CD8-positive, alpha-beta memory T cell (primary cell): Measurements from ENCODE around the gene RAD51AP1. TPM values are rescaled to one million over a fixed set of nuclear protein-coding genes. Genes with fewer than 3 reads are reported as not detected.

Experiments used
- CTCF ChIA-PET: fragments of 350-600 bp; sonication (Branson Sonifier 250); formaldehyde crosslinking; loops from one replicate; lab custom pipeline; 2021; ENCODE audit warnings: antibody characterized with exemption; lab: Charles Lee
- POLR2A ChIA-PET: fragments of 350-600 bp; sonication (Branson Sonifier 250); formaldehyde crosslinking; loops from one replicate; lab custom pipeline; 2021; ENCODE audit warnings: antibody characterized with exemption; lab: Charles Lee
- DNase-seq, 5 donors: peaks; one replicate each; pipeline versions ENCODE4 v3.0.0 to v3.0.0-alpha.2; 2020 to 2022; ENCODE audit warnings: mixed read lengths in 1 of 5
- H3K27ac ChIP-seq: one replicate; pipeline ENCODE4 v1.7.0; 2013; ENCODE audit warnings: low read depth, mild to moderate bottlenecking, low read length, moderate library complexity
- H3K27me3 ChIP-seq: 2 replicates; pipeline ENCODE4 v1.7.0; 2013; ENCODE audit warnings: low read length, mild to moderate bottlenecking; ENCODE audit not compliant: insufficient read depth, poor library complexity, severe bottlenecking
- H3K36me3 ChIP-seq: 2 replicates; pipeline ENCODE4 v1.7.0; 2013; ENCODE audit warnings: mild to moderate bottlenecking, low read length, moderate library complexity; ENCODE audit not compliant: insufficient read depth
- H3K4me1 ChIP-seq: 2 replicates; pipeline ENCODE4 v1.7.0; 2013; ENCODE audit warnings: mild to moderate bottlenecking, low read length, moderate library complexity; ENCODE audit not compliant: insufficient read depth
- H3K4me3 ChIP-seq: 2 replicates; pipeline ENCODE4 v1.7.0; 2013; ENCODE audit warnings: mild to moderate bottlenecking, low read length
- H3K9me3 ChIP-seq: 2 replicates; pipeline ENCODE4 v1.7.0; 2013; ENCODE audit warnings: mild to moderate bottlenecking, low read length
- H3K27ac Mint-ChIP-seq, 8 donors: one replicate each; pipeline ENCODE4 v1.8.0; 2020 to 2021; ENCODE audit warnings: mixed read lengths in 8 of 8, mild to moderate bottlenecking in 6 of 8, inconsistent platforms in 3 of 8, moderate library complexity in 3 of 8
- H3K27me3 Mint-ChIP-seq, 2 donors: one replicate each; pipeline ENCODE4 v1.8.0; 2020 to 2021; ENCODE audit warnings: mixed read lengths in 2 of 2, mild to moderate bottlenecking in 1 of 2, moderate library complexity in 1 of 2
- H3K36me3 Mint-ChIP-seq, 3 donors: one replicate each; pipeline ENCODE4 v1.8.0; 2020 to 2021; ENCODE audit warnings: mixed read lengths in 3 of 3, inconsistent platforms in 1 of 3, mild to moderate bottlenecking in 1 of 3
- H3K4me1 Mint-ChIP-seq, 3 donors: one replicate each; pipeline ENCODE4 v1.8.0; 2020 to 2021; ENCODE audit warnings: mixed read lengths in 3 of 3, inconsistent platforms in 1 of 3, mild to moderate bottlenecking in 1 of 3
- H3K4me3 Mint-ChIP-seq, 7 donors: one replicate each; pipeline ENCODE4 v1.8.0; 2020 to 2021; ENCODE audit warnings: mixed read lengths in 7 of 7, mild to moderate bottlenecking in 6 of 7, moderate library complexity in 4 of 7, inconsistent platforms in 2 of 7
- H3K9me3 Mint-ChIP-seq, 5 donors: one replicate each; pipeline ENCODE4 v1.8.0; 2020 to 2022; ENCODE audit warnings: mixed read lengths in 5 of 5, mild to moderate bottlenecking in 3 of 5, moderate library complexity in 2 of 5, inconsistent platforms in 1 of 5
- polyA plus RNA-seq: library from polyadenylated mRNA; unstranded; fragments of 300-500 nt; fragmentation: Illumina TruSeq; gene quantifications from one replicate; pipeline ENCODE4 v1.2.3, GENCODE V29; 2021
- total RNA-seq, 2 experiments: library from RNA; stranded (reverse); gene quantifications; one replicate each; pipeline ENCODE4 v1.2.3, GENCODE V29; 2021

The RAD51AP1 gene
- total and polyA plus RNA-seq, 3 experiments from 2014 or later = 1.6 to 29.5 (median 28.4) TPM

GRCh38 chr12:4586500-4586899, 47.8 kb downstream of the RAD51AP1 start:
- peaks cover 9 to 30% of the 10 kb centered on the region in 2 donors for H3K27me3 Mint-ChIP-seq
- ChIA-PET POLR2A (no interaction called here), CTCF (interaction anchor here (1.3 kb wide), 1 partner anchor 18 kb away, joined by 7 read pairs; no protein-coding TSS in a partner anchor)
- Histone ChIP-seq H3K27ac (no peak overlapping the region), H3K36me3 (no peaks in the 10 kb centered on the region), H3K9me3 (no peaks in the 10 kb centered on the region), H3K4me1 (no peaks in the 10 kb centered on the region), H3K27me3 (no peaks in the 10 kb centered on the region), H3K4me3 (no peak overlapping the region)
- no peak overlapping the region for H3K4me3 Mint-ChIP-seq
- H3K27ac Mint-ChIP-seq = no peak overlapping the region
- H3K9me3 Mint-ChIP-seq = no peaks in the 10 kb centered on the region
- no peaks in the 10 kb centered on the region for H3K4me1 Mint-ChIP-seq
- H3K36me3 Mint-ChIP-seq = peaks cover 0 to 3% (median 0%) of the 10 kb centered on the region in 3 donors
- no peak for DNase-seq

- H3K27me3 ChIP-seq = no peaks in the 10 kb centered on the region
- POLR2A ChIA-PET = no interaction called here
- H3K36me3 Mint-ChIP-seq = peaks cover 0 to 3% (median 0%) of the 10 kb centered on the region in 3 donors
These were observed 48.4 kb downstream of the RAD51AP1 start for GRCh38 chr12:4587108-4587507.

GRCh38 chr12:4588916-4589315, 50.2 kb downstream of the RAD51AP1 start:
- POLR2A ChIA-PET = no interaction called here
- H3K9me3 Mint-ChIP-seq = no peaks in the 10 kb centered on the region

More at GRCh38 chr12:4587108-4587507, 48.4 kb downstream of the RAD51AP1 start:
- no peaks in the 10 kb centered on the region for H3K9me3 ChIP-seq
- CTCF ChIA-PET = no interaction called here
- no peak overlapping the region for H3K27ac Mint-ChIP-seq
- H3K4me3 ChIP-seq = no peak overlapping the region
- H3K4me1 Mint-ChIP-seq = no peaks in the 10 kb centered on the region
- no peaks in the 10 kb centered on the region for H3K4me1 ChIP-seq
- no peak overlapping the region for H3K27ac ChIP-seq
- DNase-seq = no peak
- H3K27me3 Mint-ChIP-seq = peaks cover 9 to 30% of the 10 kb centered on the region in 2 donors
- no peaks in the 10 kb centered on the region for H3K9me3 Mint-ChIP-seq
- no peaks in the 10 kb centered on the region for H3K36me3 ChIP-seq
- H3K4me3 Mint-ChIP-seq = no peak overlapping the region

GRCh38 chr12:4589941-4590340, 51.3 kb downstream of the RAD51AP1 start:
- CTCF ChIA-PET = no interaction called here
- H3K36me3 Mint-ChIP-seq = peaks cover 0 to 3% (median 0%) of the 10 kb centered on the region in 3 donors

More at GRCh38 chr12:4588916-4589315, 50.2 kb downstream of the RAD51AP1 start:
- Histone ChIP-seq H3K4me3 (no peak overlapping the region), H3K9me3 (no peaks in the 10 kb centered on the region), H3K27me3 (no peaks in the 10 kb centered on the region), H3K27ac (no peak overlapping the region), H3K4me1 (no peaks in the 10 kb centered on the region), H3K36me3 (no peaks in the 10 kb centered on the region)
- Mint-ChIP-seq H3K36me3 (peaks cover 0 to 3% (median 0%) of the 10 kb centered on the region in 3 donors), H3K4me1 (no peaks in the 10 kb centered on the region), H3K27me3 (peaks cover 7 to 21% of the 10 kb centered on the region in 2 donors), H3K27ac (no peak overlapping the region), H3K4me3 (no peak overlapping the region)
- DNase-seq = no peak
- CTCF ChIA-PET = no interaction called here

GRCh38 chr12:4591180-4591687, 52.5 kb downstream of the RAD51AP1 start:
- H3K9me3 Mint-ChIP-seq = no peaks in the 10 kb centered on the region
- H3K36me3 Mint-ChIP-seq = peaks cover 0 to 3% (median 0%) of the 10 kb centered on the region in 3 donors
- H3K4me1 Mint-ChIP-seq = no peaks in the 10 kb centered on the region
- H3K36me3 ChIP-seq = no peaks in the 10 kb centered on the region
- no peak overlapping the region for H3K4me3 ChIP-seq
- no peaks in the 10 kb centered on the region for H3K9me3 ChIP-seq
- no peak overlapping the region for H3K27ac ChIP-seq
- no peaks in the 10 kb centered on the region for H3K27me3 ChIP-seq
- ChIA-PET POLR2A (no interaction called here), CTCF (interaction anchor here (2.8 kb wide), 1 partner anchor 14 kb away, joined by 11 read pairs; no protein-coding TSS in a partner anchor)
- peaks cover 4 to 19% of the 10 kb centered on the region in 2 donors for H3K27me3 Mint-ChIP-seq
- H3K4me1 ChIP-seq = no peaks in the 10 kb centered on the region
- DNase-seq = no peak
- H3K27ac Mint-ChIP-seq = peak overlapping the region in 1 of 8 donors; percentile 61
- H3K4me3 Mint-ChIP-seq = no peak overlapping the region

More at GRCh38 chr12:4589941-4590340, 51.3 kb downstream of the RAD51AP1 start:
- no peak overlapping the region for H3K27ac ChIP-seq
- no peaks in the 10 kb centered on the region for H3K36me3 ChIP-seq
- DNase-seq = no peak
- H3K4me1 ChIP-seq = no peaks in the 10 kb centered on the region
- no peak overlapping the region for H3K4me3 Mint-ChIP-seq
- H3K4me3 ChIP-seq = no peak overlapping the region
- H3K9me3 ChIP-seq = no peaks in the 10 kb centered on the region
- H3K9me3 Mint-ChIP-seq = no peaks in the 10 kb centered on the region
- H3K27me3 Mint-ChIP-seq = peaks cover 7 to 19% of the 10 kb centered on the region in 2 donors
- POLR2A ChIA-PET = no interaction called here
- no peaks in the 10 kb centered on the region for H3K4me1 Mint-ChIP-seq
- no peaks in the 10 kb centered on the region for H3K27me3 ChIP-seq
- no peak overlapping the region for H3K27ac Mint-ChIP-seq

GRCh38 chr12:4595881-4596280, 57.2 kb downstream of the RAD51AP1 start:
- H3K27ac ChIP-seq = no peak overlapping the region
- no peak for DNase-seq
- no peaks in the 10 kb centered on the region for H3K4me1 Mint-ChIP-seq
- H3K9me3 ChIP-seq = no peaks in the 10 kb centered on the region
- H3K27me3 Mint-ChIP-seq = peaks cover 3 to 10% of the 10 kb centered on the region in 2 donors
- H3K9me3 Mint-ChIP-seq = no peaks in the 10 kb centered on the region
- H3K4me3 ChIP-seq = no peak overlapping the region
- no peaks in the 10 kb centered on the region for H3K36me3 ChIP-seq
- H3K4me3 Mint-ChIP-seq = no peak overlapping the region
- ChIA-PET POLR2A (no interaction called here), CTCF (interaction anchor here (0.8 kb wide), 1 partner anchor 9 kb away, joined by 3 read pairs; no protein-coding TSS in a partner anchor)
- H3K36me3 Mint-ChIP-seq = no peaks in the 10 kb centered on the region
- peaks cover 4% of the 10 kb centered on the region for H3K27me3 ChIP-seq
- no peak overlapping the region for H3K27ac Mint-ChIP-seq
- H3K4me1 ChIP-seq = no peaks in the 10 kb centered on the region

- peaks cover 9% of the 10 kb centered on the region for H3K4me1 ChIP-seq
- H3K27me3 ChIP-seq = peaks cover 4% of the 10 kb centered on the region
- peaks cover 24 to 41% (median 39%) of the 10 kb centered on the region in 3 donors for H3K4me1 Mint-ChIP-seq
- H3K27ac Mint-ChIP-seq = no peak overlapping the region
- no peaks in the 10 kb centered on the region for H3K9me3 ChIP-seq
- peaks cover 5 to 18% of the 10 kb centered on the region in 2 donors for H3K27me3 Mint-ChIP-seq
- peak overlapping the region in 1 of 7 donors; percentile 14 for H3K4me3 Mint-ChIP-seq
- ChIA-PET POLR2A (interaction anchor here (0.6 kb wide), 1 partner anchor 9 kb away, joined by 4 read pairs; no protein-coding TSS in a partner anchor), CTCF (no interaction called here)
- no peak overlapping the region for H3K27ac ChIP-seq
- H3K36me3 Mint-ChIP-seq = peaks cover 0 to 13% (median 0%) of the 10 kb centered on the region in 3 donors
- no peak overlapping the region for H3K4me3 ChIP-seq
- H3K36me3 ChIP-seq = no peaks in the 10 kb centered on the region
- no peaks in the 10 kb centered on the region for H3K9me3 Mint-ChIP-seq
- DNase-seq = no peak
These were observed 64.7 kb downstream of the RAD51AP1 start for GRCh38 chr12:4603421-4603820.

GRCh38 chr12:4603946-4604345, 65.3 kb downstream of the RAD51AP1 start:
- no peaks in the 10 kb centered on the region for H3K9me3 Mint-ChIP-seq
- CTCF ChIA-PET = interaction anchor here (0.7 to 1.9 kb wide), 10 partner anchors 7 to 154 kb away, joined by 3 to 11 read pairs (median 4); partner anchors contain the start of gene RAD51AP1
- peaks cover 5 to 18% of the 10 kb centered on the region in 2 donors for H3K27me3 Mint-ChIP-seq
- DNase-seq = no peak
- H3K27ac ChIP-seq = no peak overlapping the region
- no peaks in the 10 kb centered on the region for H3K9me3 ChIP-seq
- H3K4me1 Mint-ChIP-seq = peaks cover 25 to 46% (median 39%) of the 10 kb centered on the region in 3 donors
- peaks cover 0 to 16% (median 2%) of the 10 kb centered on the region in 3 donors for H3K36me3 Mint-ChIP-seq
- H3K36me3 ChIP-seq = no peaks in the 10 kb centered on the region
- no peak overlapping the region for H3K4me3 Mint-ChIP-seq
- H3K27me3 ChIP-seq = peaks cover 4% of the 10 kb centered on the region
- H3K27ac Mint-ChIP-seq = no peak overlapping the region
- H3K4me1 ChIP-seq = peaks cover 9% of the 10 kb centered on the region
- POLR2A ChIA-PET = no interaction called here
- no peak overlapping the region for H3K4me3 ChIP-seq
